Nucleus accumbens (tissue), 56 donors: Measurements from ENCODE around the gene SPAG16.

ENCODE experiments used
- DNase-seq, 56 donors: peaks; one replicate each; lab custom pipeline; 2025; lab: John Stamatoyannopoulos, UW

Gene SPAG16

DNA sequence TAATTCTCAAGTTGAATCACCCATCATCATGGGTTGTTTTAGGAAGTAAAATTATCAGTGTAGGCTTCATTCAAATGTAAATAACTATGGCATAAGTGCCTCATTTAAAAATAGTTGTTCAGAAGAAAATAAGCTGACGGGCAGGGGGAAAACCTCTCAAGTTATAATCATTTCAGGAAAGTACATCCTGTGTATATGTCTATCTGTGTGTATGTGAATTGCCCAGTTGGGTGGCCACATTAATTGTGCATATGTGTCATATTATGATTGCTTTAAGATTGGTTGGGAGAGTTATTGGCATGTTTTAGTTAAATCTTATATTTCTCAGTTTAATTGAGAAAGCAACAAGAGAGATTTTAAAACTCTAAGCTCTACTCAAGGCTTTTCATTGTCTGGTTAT is 843.8 kb downstream of the SPAG16 start:
- no peak for DNase-seq

DNA sequence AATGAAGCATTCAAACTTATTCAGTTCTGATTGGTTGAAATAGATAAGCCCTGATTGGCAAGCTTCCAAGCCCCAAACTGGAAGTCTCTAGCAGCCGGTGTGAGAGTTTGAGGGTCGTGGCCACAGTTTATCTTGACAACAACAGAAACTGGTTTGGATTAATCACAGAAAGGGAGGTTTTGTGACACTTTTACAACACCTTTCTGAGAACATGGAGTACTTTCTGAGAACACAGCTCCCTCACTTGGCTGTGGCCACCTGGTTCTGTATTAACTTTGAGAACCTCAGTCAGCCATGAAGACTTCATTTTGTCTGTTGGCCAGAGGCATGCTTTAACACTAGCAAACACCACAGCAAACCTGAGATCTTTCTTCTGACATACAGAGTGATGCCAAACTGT is 845.9 kb downstream of the SPAG16 start:
- no peak for DNase-seq

DNA sequence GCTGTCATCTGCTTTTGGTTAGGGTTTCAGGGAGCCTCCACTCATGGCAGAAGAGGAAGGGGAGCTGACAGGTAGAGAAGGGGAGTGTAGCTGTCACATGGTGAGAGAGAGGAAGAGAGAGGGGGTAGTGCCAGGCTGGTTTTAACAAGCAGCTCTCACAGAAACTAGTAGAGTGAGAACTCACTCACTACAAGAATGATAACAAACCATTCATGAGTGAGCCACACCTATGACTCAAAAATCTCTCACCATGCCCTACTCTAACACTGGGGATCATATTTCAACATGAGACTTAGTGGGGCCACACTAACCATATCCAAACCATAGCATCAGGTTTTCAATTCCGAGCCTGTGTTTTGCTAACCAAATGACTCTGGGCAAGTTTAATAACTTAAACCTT is 851.7 kb downstream of the SPAG16 start:
- no peak for DNase-seq

DNA sequence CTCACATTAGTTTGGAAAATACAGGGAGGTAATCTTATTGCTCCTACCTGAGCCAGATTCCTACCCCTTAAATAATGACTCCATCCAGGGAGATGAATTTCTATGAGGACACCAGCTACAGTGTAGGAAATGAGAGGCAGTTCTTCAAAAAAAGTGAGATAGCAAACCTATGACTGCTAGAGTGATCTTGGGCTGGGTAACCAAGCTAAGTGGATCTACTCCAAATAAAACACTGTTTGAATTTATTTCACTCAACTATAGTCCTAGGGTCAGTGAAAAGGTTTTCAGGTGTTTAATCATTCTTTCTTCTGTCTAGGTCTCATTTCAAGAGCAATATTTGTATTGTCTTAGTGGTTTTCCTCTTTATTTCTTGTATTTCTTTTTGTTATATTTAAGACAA is 854.5 kb downstream of the SPAG16 start:
- no peak for DNase-seq

DNA sequence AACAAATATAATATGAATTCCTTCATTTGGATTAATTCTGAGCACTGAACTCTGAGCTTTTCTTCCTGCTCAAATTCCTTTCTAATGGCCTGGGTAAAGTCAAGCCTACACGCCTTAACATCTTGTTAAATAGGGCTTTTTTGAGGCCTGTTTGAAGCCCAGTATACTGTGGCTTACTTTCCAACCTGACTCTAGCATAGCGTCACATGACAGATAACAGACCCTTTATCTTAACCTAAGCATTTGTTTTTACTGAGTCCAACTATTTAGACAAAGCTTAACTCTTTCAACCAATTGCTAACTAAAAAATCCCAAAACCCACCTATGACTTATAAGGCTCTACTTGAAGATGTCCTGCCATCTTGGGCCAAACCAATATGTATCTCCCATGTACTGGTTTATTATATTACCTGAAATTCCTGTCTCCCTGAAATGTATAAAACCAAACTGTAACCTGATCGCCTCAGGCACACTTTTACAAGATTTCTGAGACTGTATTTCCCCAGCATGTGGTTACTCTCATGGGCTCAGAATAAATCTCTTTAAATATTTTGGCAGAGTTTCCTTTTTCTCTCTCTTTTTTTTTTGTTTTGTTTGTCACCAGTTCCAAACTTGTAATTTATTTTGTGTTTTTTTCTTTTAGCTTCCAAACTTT is 855.5 kb downstream of the SPAG16 start:
- no peak for DNase-seq

DNA sequence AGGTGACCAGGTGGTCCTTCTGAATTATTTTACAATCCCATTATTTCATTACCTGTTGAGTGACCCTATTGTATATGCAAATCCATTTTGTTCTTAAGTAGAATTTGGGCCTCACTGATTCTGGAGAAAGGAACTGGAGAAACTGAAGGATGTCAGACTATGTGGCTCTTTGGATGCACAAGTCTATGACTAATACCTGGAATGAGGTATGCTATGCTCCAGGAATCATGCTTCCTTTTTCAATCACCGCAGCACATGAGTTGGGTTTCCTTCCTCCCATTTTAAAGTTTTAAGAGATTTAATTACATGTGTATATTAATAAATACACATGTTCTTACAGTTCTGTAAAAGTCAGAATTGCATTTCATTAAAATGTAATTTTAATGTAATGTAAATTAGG is 872.7 kb downstream of the SPAG16 start:
- no peak for DNase-seq

DNA sequence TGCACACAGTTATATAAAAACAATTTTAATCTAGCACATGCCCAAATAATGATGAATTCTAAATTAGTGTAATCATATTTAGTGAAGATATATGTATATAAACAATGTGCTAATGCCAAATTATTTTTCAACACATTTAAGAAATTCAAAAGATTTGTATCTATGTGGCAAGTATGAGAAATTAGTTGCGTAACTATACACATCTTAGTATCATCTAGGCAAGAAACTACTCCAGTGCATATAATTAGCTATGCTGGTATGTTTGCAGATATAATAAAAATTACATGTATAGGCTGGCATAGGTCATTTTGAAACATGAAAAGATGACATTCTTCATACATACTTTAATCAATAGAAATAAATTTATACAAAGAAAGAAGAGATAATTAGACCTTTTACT is 874.6 kb downstream of the SPAG16 start:
- DNase-seq, result no peak

DNA sequence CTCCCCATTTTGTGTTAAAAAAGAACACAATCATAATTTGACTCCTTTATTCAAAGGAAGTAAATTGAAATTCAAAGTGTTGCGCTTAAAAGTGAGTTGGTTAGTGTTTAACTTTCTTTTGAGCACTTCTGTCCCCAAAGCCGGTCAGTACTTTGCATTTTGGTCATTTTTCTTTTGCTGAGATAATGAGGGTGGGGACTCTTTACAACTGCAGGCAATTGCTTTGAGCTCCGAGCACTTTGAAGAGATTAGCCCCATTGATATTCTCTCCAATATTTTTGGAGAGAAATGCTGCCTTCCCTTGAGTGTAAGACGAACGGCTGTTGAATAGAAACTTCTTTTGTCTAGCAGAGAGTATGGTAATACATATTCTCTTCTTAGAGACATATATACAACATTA is 885.0 kb downstream of the SPAG16 start:
- DNase-seq, result no peak

DNA sequence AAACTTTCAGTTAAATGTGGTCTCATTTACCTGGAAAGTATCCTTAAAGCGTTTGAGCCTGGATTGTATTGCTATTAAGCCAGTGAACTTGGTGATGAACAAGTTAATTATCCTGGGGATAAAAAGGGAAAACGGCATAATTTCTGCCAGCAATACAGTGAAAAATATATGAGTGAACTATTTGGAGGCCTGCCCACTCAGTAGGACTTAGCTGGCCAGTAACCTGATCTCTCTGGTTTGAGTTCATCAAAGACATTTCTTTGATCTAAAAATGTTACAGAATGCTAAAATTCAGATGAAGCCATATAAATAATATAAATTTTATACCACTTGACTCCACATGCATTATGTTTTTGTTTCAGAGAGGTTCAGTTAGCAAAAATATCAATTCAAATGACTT is 885.5 kb downstream of the SPAG16 start:
- no peak for DNase-seq

DNA sequence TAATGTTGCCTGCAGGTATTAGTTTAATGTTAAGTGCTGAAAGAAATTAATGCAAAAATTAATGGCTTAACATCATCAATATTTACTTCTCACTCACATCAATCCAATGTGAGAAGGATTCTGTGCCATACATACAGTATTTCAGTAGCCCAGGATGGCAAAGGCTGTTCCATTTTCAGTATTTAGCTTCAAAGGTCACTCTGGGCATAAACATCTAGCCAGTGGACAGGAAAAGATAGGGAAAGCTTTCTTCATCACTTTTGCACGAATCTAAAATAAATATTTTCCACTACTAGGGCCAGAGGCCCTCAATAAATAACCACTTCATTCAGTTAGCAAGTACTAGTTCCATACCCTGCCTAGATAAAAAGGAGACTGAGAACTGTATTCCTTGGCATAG is 890.3 kb downstream of the SPAG16 start:
- no peak for DNase-seq

DNA sequence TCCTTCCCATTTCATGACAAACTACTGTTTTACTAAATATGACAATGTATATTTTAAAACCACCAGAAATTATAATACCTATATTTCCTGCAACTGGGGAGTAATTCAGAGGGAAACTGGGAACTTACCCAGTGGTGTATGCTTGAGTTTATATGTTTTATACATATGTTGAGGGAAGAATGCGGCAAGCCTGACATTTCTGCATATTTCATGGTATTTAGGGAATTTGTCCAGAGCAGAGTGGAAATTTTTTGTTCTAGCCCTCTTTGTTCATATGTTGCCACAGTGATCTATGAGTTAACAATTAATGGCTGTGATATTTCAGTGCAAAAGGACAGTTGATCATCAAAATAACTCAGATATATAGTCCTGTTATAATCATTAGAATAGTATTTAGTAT is 895.8 kb downstream of the SPAG16 start:
- DNase-seq, result no peak

DNA sequence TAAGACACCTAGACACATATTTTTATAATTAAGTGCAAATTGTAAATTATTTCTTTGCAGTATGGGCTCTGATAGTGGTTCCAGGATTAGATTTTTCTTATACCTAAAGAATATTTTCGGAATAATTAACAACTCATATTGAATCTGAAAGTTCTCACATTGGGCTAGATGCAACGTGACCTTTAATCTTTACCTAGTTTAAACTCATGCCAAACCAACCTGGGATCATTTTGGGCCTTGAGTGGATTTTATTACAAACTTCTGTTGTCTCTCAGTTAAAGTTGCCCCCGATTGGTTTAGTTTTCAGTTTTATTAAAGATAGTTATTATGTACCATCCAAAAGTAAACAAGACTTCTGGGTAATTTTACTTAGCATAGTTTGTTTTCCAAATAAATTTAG is 896.4 kb downstream of the SPAG16 start:
- no peak for DNase-seq

DNA sequence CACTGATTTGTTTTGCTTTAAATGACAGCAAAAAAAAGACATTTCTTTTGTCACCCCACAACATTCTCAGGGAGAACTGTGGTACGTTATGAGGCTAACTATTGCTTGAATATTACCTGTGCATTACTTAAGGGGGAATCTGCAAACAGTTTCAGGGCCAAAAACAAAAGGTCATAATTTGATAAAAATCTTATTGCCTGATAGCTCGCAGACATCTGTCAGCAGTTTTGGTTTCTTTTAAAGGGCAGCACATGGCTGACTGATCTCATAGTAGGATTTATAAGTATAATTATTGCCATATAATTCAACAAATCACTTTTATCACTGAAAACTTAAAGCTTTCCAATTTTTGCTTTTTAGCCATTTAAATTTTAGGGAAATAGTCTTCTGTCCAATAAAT is 900.2 kb downstream of the SPAG16 start:
- DNase-seq, result no peak

DNA sequence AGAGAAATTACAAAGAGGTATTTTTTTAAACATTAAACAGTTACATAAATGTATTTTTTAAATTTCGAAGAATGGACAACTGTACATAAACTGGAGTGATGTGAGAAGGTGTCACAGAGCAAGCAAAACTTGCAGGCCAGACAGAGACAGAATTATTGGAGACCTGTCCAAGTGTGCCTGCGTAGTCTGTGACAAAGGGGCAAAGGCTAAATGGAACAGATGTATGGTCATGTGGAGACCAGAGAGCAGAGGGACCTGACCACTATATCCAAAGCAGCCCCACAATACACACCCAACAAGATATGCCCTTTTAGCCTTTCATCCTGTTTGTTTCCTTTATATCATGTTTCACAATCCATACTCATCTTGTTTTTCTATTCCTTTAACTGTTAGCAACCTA is 901.3 kb downstream of the SPAG16 start:
- DNase-seq, result no peak

DNA sequence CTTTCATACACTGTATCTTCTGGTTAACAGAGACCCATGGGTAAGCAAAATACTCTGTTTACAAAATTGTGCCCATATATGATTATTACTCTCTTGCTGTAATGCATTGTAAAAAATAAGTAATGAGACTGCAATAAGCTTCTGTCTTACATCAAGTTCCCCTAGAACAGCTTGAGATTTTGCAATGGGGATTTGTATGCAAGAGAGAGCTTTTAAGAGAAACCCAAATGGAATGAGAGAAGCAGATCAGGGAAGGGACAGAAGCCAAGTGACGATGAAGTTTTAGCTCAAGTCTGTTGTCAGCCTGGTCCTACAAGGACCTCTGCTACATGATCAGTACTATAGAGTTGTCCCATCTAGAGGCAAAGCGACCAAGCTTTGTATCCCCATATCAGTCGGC is 908.4 kb downstream of the SPAG16 start:
- DNase-seq, result no peak

DNA sequence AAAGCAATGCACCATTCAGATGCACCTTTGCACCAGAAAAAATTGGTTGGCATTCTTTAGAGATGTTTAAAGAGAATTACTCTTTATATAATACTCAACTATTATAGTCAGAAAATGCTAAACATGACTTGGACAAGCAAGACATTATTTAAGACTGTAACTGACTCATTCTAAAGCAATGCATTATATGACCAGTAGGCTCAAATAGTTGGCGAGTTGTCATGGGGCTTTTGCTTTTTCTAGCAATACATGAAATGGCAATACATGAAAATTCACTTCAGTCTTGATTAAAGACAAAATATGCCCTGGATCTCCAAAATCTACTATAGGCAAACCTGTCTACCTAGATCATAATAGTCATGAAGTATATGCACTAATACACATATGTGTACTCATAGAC is 909.7 kb downstream of the SPAG16 start:
- no peak for DNase-seq

DNA sequence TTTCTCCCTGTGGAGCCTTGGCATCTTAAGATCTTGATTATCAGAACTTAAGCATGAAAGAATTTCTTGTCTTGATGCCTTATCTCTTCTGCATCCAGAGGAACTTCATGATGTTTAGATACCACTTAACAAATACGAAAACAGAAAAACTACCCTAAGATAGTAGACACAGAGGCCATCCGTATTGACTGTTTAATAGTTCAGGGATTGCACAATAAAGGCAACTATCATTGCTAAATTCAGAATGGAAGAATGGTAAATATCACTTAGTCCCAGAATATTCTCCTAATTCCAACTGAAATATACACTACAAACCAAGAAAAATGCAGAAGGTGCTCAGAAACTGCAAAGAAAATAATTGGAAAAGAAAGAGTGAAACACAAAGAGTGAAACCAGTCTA is 912.0 kb downstream of the SPAG16 start:
- DNase-seq, result no peak

DNA sequence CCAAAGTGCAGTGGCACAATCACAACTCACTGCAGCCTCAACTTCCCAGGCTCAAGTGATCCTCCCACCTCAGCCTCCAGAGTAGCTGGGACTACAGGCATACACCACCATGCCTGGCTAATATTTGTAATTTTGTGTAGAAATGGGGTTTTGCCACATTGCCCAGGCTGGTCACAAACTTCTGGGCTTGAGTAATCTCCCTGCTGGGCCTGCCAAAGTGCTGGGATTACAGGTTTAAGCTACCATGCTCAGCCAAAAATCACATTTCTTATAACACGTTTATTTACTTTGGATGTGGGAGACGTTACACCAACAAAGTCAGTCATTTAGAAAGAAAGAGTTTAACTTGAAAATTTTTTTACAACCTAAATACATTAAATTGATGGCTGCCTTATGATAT is 917.6 kb downstream of the SPAG16 start:
- DNase-seq, result no peak

DNA sequence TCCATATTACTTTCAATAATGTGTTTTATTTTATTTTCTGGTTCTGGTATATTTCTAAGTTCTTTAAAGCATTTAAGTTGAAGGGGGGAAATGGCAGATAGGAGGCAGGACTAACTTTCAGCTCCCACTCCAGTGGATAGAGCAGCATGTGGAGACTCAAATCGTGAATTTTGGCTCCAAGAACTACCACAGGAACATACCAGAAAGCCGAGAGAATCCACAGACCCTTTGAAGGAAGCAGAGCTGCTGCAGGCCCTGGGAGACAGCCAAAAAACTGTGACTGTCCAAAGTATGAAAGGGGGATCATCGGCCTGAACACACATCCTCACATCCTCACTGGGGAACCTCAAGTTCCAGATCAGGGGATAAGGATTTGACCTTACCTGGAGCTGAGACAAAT is 919.0 kb downstream of the SPAG16 start:
- DNase-seq, result no peak

DNA sequence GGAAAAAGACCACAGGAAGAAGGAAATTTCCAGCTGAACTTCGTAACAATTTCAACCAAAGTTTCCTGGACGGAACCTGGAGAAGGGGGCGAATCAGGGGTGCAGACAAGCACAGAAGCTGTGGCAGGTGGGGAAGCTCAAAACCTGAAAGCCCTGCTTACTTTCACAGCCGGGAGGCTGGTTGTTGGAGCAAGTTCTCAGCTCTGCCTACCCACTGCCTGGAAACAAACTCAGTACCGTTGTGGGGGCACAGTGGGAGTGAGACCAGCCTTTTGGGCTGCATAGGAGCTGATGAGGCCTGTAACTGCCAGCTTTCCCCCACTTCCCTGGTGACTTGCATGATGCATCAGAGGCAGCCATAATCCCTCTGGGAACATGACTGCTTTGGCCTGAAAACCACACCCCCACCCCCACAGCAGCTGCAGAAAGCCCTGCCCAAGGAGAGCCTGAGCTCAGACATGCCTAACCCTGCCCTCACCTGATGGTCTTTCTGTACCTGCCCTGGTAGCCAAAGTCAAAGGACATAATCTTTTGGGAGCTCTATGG is 919.6 kb downstream of the SPAG16 start:
- no peak for DNase-seq

DNA sequence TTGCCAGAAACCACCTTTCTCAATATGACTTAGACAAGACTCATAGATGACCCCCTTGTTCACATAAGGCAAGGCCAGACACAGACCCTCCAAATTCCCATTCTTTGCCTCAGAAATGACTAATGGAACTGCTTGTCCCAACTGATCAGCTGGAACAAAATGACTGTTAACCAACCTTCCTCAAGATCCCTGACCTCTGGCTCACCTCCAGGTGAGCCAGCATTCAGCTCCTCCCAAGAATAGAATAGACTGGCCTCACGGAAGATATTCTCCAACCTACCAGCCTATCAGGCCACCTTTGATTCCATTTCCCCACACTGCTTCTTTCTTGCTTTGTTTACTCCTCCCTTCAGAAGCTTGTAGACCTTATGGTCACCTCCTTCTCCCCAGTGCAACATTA is 930.8 kb downstream of the SPAG16 start:
- no peak for DNase-seq

DNA sequence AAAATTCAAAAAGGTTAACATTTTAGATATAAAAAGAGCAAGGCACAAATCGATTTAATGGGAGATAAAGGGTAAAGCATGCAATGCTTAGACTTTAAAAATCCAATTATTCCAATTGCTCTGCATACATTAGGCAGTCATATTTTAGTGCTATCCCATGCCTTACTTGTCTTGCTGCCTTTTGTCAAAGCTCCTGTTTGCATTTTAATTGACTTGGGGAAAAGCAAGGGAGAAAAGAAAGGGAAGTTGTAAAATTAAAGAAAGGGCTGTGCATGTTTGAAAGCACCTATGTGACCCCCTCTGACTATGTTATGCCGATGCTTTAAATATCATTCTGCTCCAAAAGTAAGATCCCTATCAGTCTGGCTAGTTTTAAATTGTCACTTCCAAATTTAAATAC is 932.9 kb downstream of the SPAG16 start:
- no peak for DNase-seq

DNA sequence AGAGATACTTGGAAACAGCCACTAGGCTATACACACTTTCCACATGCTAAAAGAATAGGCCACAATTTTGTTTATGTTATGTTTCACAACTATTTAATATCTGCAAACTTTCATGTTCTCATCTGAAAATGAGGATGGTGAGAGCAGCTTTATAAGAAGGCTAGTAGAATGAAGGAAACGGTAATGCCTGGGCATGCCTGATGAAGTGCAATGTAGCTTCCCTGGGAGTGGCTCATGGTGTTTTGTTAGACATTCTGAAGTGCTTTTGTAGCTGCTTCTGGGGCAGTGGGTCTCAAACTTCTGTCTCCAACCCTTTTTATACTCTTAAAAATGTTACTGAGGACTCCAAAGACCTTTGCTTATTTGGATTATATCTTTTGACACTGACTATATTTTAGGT is 933.3 kb downstream of the SPAG16 start:
- DNase-seq, result no peak
